ENCODE measurements around the gene AMFR.

Gene AMFR

GRCh38 chr16:56348168-56349085 is 76.9 kb downstream of the AMFR start:
- DNase-seq, result no peak

DNA sequence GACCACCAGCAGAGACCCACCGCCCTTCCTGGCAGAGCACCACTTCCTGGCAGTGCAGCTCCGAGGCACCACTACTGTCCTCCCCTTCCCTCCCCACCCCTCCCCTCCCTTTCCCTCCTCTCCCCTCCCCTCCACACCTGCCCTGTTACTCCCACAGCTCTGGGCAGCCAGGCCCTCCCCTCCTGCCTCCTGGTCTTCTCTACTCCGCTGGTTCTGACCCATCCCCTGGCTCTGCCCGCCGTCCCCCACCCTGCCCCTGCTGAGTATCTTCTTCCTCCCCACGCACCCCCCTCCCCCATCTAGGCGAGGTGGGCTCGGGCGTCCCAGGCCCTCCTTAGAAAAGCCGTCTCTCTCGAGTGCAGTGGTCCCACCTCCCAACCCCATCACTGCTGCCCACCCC is 77.7 kb downstream of the AMFR start:
- no peak for DNase-seq

DNA sequence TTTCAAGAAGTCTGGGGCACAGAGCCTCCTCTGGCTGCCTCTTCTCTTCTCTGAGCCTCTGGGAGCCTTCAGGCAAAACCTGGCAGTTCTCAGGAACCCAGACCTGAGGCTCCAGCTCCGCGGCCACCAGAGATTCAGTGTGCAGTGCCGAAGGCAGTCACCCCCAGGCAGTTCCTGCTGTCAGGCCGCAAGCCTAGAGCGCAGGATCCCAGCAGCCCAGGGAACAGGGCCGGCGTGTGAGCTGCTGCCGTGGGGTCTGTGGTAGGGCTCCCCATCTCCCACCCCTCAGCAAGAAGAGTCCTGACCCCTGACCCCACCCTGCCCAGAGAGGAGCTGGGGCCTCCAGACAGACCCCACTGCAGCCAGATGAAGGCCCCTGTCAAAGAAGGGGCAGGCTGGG is 78.2 kb downstream of the AMFR start:
- no peak for DNase-seq

DNA sequence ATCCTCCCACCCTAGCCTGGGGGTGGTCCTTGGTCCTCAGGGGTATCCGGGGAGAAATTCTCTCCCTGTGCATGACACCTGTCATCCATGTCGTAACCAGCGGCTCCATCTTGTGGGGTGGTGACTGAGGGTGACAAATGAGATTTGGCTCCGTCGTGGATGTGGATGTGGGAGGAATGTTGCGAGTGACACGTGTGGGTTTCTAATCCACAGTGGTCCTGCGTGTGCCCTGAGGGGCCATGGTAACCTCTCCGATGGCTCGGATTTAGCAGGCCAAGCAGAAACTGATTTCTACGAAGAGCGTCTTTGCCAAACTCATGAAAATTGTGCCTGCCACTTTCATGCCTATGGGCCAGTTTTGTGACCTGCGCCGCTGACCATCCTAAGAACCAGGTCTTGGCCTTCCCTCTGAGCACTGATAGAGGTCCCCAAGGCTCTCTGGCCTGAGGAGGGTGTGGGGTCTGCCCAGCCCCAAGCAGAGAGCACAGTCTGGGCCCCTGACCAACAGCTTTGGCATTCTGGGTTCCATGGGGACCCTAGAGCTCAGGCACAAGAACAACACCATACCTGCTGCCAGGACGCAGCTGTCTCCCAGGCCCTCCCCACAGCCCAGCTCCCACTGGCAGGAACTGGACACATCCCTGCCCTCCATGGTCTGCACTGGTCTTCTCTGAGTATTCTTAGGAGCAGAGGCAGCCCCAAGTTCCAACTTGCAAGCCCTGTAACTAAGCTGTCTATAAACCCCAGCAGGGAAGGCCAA is 79.0 kb downstream of the AMFR start:
- DNase-seq, result no peak

- DNase-seq, result no peak
These were observed 79.8 kb downstream of the AMFR start for GRCh38 chr16:56345406-56346050.

GRCh38 chr16:56344518-56345405 is 80.6 kb downstream of the AMFR start:
- no peak for DNase-seq

DNA sequence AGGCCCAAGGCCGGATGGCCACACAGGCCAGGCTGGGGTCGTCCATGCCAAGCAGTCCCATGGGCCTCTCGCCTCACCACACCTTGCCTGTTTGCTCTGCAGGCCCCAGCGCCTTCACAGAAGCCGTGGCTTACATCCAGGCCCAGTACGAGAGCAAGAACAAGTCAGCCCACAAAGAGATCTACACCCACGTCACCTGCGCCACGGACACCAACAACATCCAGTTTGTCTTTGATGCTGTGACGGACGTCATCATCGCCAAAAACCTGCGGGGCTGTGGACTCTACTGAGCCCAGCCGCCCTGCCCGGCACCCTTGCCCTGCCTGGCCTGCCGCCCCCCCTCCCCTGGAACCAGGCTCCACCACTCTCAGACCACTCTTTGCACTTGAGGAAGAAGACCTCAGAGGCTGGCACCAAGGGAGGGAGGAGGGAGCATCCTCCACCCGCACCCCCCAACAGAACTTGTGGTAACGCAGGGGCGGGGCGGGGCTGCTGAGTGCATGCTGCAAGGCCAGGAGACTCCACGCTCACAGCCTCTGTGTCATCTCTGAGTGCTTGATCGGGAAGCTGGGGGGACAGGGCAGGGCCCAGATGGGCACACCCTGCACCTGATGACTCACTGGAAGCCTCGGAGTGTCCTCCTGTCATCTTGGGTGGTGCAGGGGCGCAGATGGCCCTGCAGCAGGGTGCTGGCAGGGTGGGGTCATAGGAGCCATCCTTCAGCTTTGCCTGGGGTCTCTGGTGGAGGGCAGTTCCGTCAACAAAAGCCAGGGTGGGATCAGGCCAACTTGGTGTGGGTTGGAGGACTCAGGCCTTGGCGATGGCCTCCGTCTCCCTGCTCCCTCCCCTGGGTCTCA is 81.5 kb downstream of the AMFR start:
- DNase-seq, result no peak

GRCh38 chr16:56341656-56342399 is 83.5 kb downstream of the AMFR start:
- DNase-seq, result no peak

GRCh38 chr16:56340864-56341365 is 84.4 kb downstream of the AMFR start:
- DNase-seq, result no peak

- DNase-seq, result no peak
These were observed 84.9 kb downstream of the AMFR start for GRCh38 chr16:56340416-56340815.

- DNase-seq, result no peak
These were observed 85.7 kb downstream of the AMFR start for GRCh38 chr16:56339431-56340195.

GRCh38 chr16:56338566-56339318 is 86.6 kb downstream of the AMFR start:
- no peak for DNase-seq

DNA sequence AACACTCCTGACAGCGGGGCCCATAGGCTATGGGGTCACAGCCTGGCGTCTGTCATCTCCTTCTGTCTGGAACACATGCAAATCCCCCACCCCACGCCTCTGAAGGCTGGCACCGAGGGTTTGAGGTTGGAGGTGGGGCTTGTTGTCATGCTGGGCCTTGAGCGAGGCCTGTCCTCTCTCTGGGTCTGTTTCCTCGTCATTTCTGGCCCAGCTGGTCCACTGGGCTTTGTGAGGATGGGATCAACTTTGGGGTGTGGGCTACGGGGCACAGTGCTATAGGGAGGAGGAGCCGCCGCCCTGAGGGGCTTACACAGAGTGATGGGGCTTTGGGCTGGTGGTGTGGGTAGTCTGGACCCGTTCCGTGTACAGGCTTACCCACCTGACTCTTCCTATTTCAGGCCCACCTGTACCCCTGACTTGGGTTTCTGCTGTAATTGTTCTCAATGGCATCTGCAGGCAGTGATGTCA is 87.5 kb downstream of the AMFR start:
- DNase-seq, result no peak

- no peak for DNase-seq
These were observed 88.1 kb downstream of the AMFR start for GRCh38 chr16:56337131-56337857.

- no peak for DNase-seq
These were observed 88.6 kb downstream of the AMFR start for GRCh38 chr16:56336711-56337110.

DNA sequence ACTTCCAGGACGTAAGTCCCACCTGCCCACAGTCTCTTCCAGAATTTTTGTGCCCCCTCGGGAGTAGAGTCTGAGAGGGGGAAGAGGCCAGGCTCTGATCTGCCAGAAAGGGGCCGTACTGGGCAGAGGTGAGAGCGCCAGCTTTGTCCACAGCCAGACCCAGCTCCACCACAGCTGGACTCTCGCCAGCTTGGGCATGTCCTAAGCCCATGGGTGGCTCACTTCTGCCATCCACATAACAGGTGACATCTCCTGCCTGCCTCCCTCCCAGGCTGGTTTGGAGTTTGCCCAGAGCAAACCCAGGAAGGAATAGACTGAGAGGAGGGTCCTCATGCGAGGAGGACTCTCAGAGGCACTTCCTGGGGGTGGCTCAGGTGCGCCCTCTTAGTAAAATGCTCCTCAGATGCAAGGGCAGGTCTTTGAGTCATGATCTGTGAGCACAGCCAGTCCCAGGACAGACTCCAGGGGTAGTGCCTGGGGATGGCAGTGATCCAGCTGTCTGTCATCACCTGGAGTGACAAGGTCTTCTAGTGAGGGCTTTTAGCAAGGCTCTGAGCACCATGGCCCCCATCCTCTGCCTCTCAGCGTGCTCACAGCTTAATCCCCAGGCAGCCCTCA is 89.2 kb downstream of the AMFR start:
- no peak for DNase-seq
